Gastroesophageal sphincter (tissue), 4 donors: ENCODE measurements around the gene ING1. TPM values are rescaled to one million over a fixed set of nuclear protein-coding genes. Genes with fewer than 3 reads are reported as not detected.

Experiments used
- ATAC-seq: fragments of 150-250 bp; one replicate; pipeline ENCODE4 v1.9.1; 2016; ENCODE audit warnings: mild to moderate bottlenecking, moderate library complexity
- H3K27ac ChIP-seq, 4 donors: fragments of 200-600 bp; sonication (generic) in 3 of 4; 1 replicate in 3 of 4; 2 replicates in 1 of 4; pipeline ENCODE4 v1.5.1; 2016 to 2019
- H3K27me3 ChIP-seq: fragments of 200-600 bp; sonication (generic); one replicate; pipeline ENCODE4 v1.5.1; 2019
- H3K36me3 ChIP-seq, 2 donors: fragments of 200-600 bp; sonication (generic); one replicate each; pipeline ENCODE4 v1.5.1; 2019; ENCODE audit warnings: control low read depth in 1 of 2
- H3K4me1 ChIP-seq, 3 donors: fragments of 200-600 bp; sonication (generic); 1 replicate in 2 of 3; 2 replicates in 1 of 3; pipeline ENCODE4 v1.5.1; 2016 to 2019; ENCODE audit warnings: control low read depth in 2 of 3
- H3K4me3 ChIP-seq, 2 donors: fragments of 200-600 bp; sonication (generic); one replicate each; pipeline ENCODE4 v1.5.1; 2019; ENCODE audit warnings: mild to moderate bottlenecking in 1 of 2, moderate library complexity in 1 of 2
- H3K9me3 ChIP-seq, 3 donors: fragments of 200-600 bp; sonication (generic); one replicate each; pipeline ENCODE4 v1.5.1; 2017 to 2019; ENCODE audit warnings: control low read depth in 2 of 3
- CTCF ChIP-seq, 4 experiments: fragments of 200-600 bp in 2 of 4; fragments of 450-650 bp in 2 of 4; sonication (generic) in 1 of 4; IDR thresholded peaks; one replicate each; pipeline ENCODE4 v1.5.1; 2017 to 2019; ENCODE audit warnings: antibody characterized with exemption in 4 of 4, mild to moderate bottlenecking in 2 of 4, moderate library complexity in 2 of 4
- EP300 ChIP-seq: sonication (generic); formaldehyde crosslinking; IDR thresholded peaks from one replicate; pipeline ENCODE4 v1.6.1; 2017; ENCODE audit warnings: antibody characterized with exemption, mild to moderate bottlenecking
- POLR2A ChIP-seq, 2 donors: fragments of 450-650 bp; IDR thresholded peaks; one replicate each; pipeline ENCODE4 v1.6.1; 2017; ENCODE audit warnings: antibody characterized with exemption in 2 of 2, mild to moderate bottlenecking in 2 of 2, moderate library complexity in 1 of 2
- POLR2AphosphoS5 ChIP-seq: sonication (generic); formaldehyde crosslinking; IDR thresholded peaks from one replicate; pipeline ENCODE4 v1.6.1; 2017; ENCODE audit warnings: antibody characterized with exemption
- WGBS, 2 donors: methylation state at CpG; one replicate each; pipeline ENCODE4 v1.1.5; 2018; ENCODE audit warnings: low coverage in 1 of 2; 5-methylcytosine and 5-hydroxymethylcytosine counted together
- total RNA-seq, 4 donors: library from RNA; depleted of rRNA; stranded (reverse); fragments of >200 nt; gene quantifications; one replicate each; pipeline ENCODE4 v1.1.0, GENCODE V29; 2016

Gene ING1
- total RNA-seq, 4 donors from 2014 or later: 16.2 to 29.0 (median 22.7) TPM

- no peaks in the 10 kb centered on the region for H3K27me3 ChIP-seq
These were observed 17.6 kb downstream of the ING1 start for GRCh38 chr13:110731072-110731471.

GRCh38 chr13:110734561-110734960 lies 21.1 kb downstream of the ING1 start:
- H3K27ac ChIP-seq: no peak overlapping the region
- no peaks in the 10 kb centered on the region for H3K9me3 ChIP-seq
- 77 to 95% methylated on average over 5 of the region's 5 CpGs for WGBS, 2 donors
- H3K36me3 ChIP-seq: no peaks in the 10 kb centered on the region
- TF ChIP-seq POLR2A (IDR thresholded peaks at IDR 0.05): no peak
- TF ChIP-seq POLR2AphosphoS5: no peak
- TF ChIP-seq CTCF (IDR thresholded peaks at IDR 0.05): no peak
- TF ChIP-seq EP300: no peak
- H3K27me3 ChIP-seq: no peaks in the 10 kb centered on the region
- H3K4me3 ChIP-seq: no peak overlapping the region
- ATAC-seq: no peak
- no peaks in the 10 kb centered on the region for H3K4me1 ChIP-seq

More at GRCh38 chr13:110731072-110731471, 17.6 kb downstream of the ING1 start:
- no peak overlapping the region for H3K27ac ChIP-seq
- no peaks in the 10 kb centered on the region for H3K9me3 ChIP-seq
- WGBS, 2 donors: 94 to 100% methylated on average over 2 to 3 of the region's 3 CpGs
- no peaks in the 10 kb centered on the region for H3K4me1 ChIP-seq
- ATAC-seq: no peak
- TF ChIP-seq POLR2A (IDR thresholded peaks at IDR 0.05) (no peak), EP300 (no peak), CTCF (IDR thresholded peaks at IDR 0.05) (no peak), POLR2AphosphoS5 (no peak)
- no peak overlapping the region for H3K4me3 ChIP-seq
- H3K36me3 ChIP-seq: no peaks in the 10 kb centered on the region

- TF ChIP-seq POLR2AphosphoS5 (no peak), EP300 (no peak), CTCF (IDR thresholded peaks at IDR 0.05) (no peak)
- H3K9me3 ChIP-seq: no peaks in the 10 kb centered on the region
- no peaks in the 10 kb centered on the region for H3K36me3 ChIP-seq
- H3K4me3 ChIP-seq: no peak overlapping the region
- no peak overlapping the region for H3K27ac ChIP-seq
- no peak for ATAC-seq
- H3K27me3 ChIP-seq: no peaks in the 10 kb centered on the region
- no peaks in the 10 kb centered on the region for H3K4me1 ChIP-seq
These were observed 24.1 kb downstream of the ING1 start for GRCh38 chr13:110737555-110737954.

- 78% methylated on average over 1 of the region's 1 CpG; no CpG with 5 or more reads in 1 of the 2 donors for WGBS, 2 donors
- no peak for ATAC-seq
- H3K36me3 ChIP-seq: no peaks in the 10 kb centered on the region
These were observed 30.2 kb downstream of the ING1 start for GRCh38 chr13:110743687-110744086.

More at GRCh38 chr13:110743687-110744086, 30.2 kb downstream of the ING1 start:
- no peak overlapping the region for H3K4me3 ChIP-seq
- TF ChIP-seq POLR2AphosphoS5 (no peak), POLR2A (IDR thresholded peaks at IDR 0.05) (no peak), EP300 (no peak), CTCF (IDR thresholded peaks at IDR 0.05) (no peak)
- no peak overlapping the region for H3K27ac ChIP-seq
- no peaks in the 10 kb centered on the region for H3K27me3 ChIP-seq
- no peaks in the 10 kb centered on the region for H3K4me1 ChIP-seq
- no peaks in the 10 kb centered on the region for H3K9me3 ChIP-seq
